Esophagus (tissue), 2 donors: ENCODE data around the gene CFC1. TPM values are rescaled to one million over a fixed set of nuclear protein-coding genes. Genes with fewer than 3 reads are reported as not detected.
"Not testable (repeated sequence)": the region's sequence is repeated elsewhere in the genome, so short reads cannot be mapped to it uniquely, and the experiment has no call there.

ENCODE experiments used
- H3K27ac ChIP-seq, 2 donors: one replicate each; pipeline ENCODE4 v1.5.1; 2013; ENCODE audit warnings: low read depth in 2 of 2, mild to moderate bottlenecking in 2 of 2, inconsistent platforms in 1 of 2, low read length in 1 of 2, moderate library complexity in 1 of 2
- H3K27me3 ChIP-seq, 2 donors: one replicate each; pipeline ENCODE4 v1.6.1; 2013; ENCODE audit warnings: low read length in 2 of 2, control low read depth in 1 of 2, mild to moderate bottlenecking in 1 of 2; ENCODE audit not compliant: insufficient read depth in 2 of 2, control insufficient read depth in 1 of 2
- H3K36me3 ChIP-seq, 2 donors: one replicate each; pipeline ENCODE4 v1.6.1; 2013; ENCODE audit warnings: low read length in 1 of 2; ENCODE audit not compliant: control insufficient read depth in 2 of 2, insufficient read depth in 2 of 2
- H3K4me1 ChIP-seq, 2 donors: one replicate each; pipeline ENCODE4 v1.6.1; 2013; ENCODE audit warnings: low read length in 1 of 2; ENCODE audit not compliant: control insufficient read depth in 2 of 2, insufficient read depth in 2 of 2
- H3K4me3 ChIP-seq, 2 donors: one replicate each; pipeline ENCODE4 v1.5.1; 2013; ENCODE audit warnings: low read length in 2 of 2, mild to moderate bottlenecking in 2 of 2, low read depth in 1 of 2, moderate library complexity in 1 of 2
- H3K9me3 ChIP-seq, 2 donors: one replicate each; pipeline ENCODE4 v1.6.1; 2013; ENCODE audit warnings: mild to moderate bottlenecking in 2 of 2, low read depth in 1 of 2, low read length in 1 of 2, moderate library complexity in 1 of 2; ENCODE audit not compliant: control insufficient read depth in 2 of 2, insufficient read depth in 1 of 2
- WGBS, 2 donors: extraction: QIAGEN DNeasy Blood & Tissue Kit; methylation state at CpG; one replicate each; pipeline ENCODE4 v1.1.7; 2013; 5-methylcytosine and 5-hydroxymethylcytosine counted together
- polyA plus RNA-seq, 2 donors: library from polyadenylated mRNA; stranded (reverse); fragments of 200-250 nt; gene quantifications; one replicate each; pipeline ENCODE4 v1.2.3, GENCODE V29; 2013
- donor health status: healthy with polysubstance abuse.
- donor health status: Bipolar disorder and iron deficiency.

Gene CFC1
- polyA plus RNA-seq = not detected

GRCh38 chr2:130599393-130599792 lies at the start of gene CFC1:
TSS of gene CFC1 (minus strand) at chr2:130599575. CDS start at chr2:130599287, 288 bp downstream.
- H3K9me3 ChIP-seq, H3K27ac ChIP-seq, H3K36me3 ChIP-seq, H3K4me3 ChIP-seq, H3K4me1 ChIP-seq, H3K27me3 ChIP-seq: not testable (repeated sequence)
- no CpG with 5 or more reads among the region's 6 CpGs for WGBS, 2 donors

GRCh38 chr2:130641688-130642087 lies 42.3 kb upstream of the CFC1 start:
- 37 to 59% methylated on average over 4 of the region's 4 CpGs for WGBS, 2 donors
- H3K27me3 ChIP-seq, H3K9me3 ChIP-seq, H3K4me1 ChIP-seq, H3K4me3 ChIP-seq, H3K27ac ChIP-seq, H3K36me3 ChIP-seq: not testable (repeated sequence)

- H3K4me1 ChIP-seq, H3K27me3 ChIP-seq, H3K36me3 ChIP-seq, H3K4me3 ChIP-seq, H3K27ac ChIP-seq, H3K9me3 ChIP-seq: not testable (repeated sequence)
- WGBS, 2 donors = 49 to 54% methylated on average over 2 of the region's 2 CpGs
These were observed 39.6 kb upstream of the CFC1 start for GRCh38 chr2:130638973-130639372.

GRCh38 chr2:130628784-130629475 lies 29.6 kb upstream of the CFC1 start:
- not testable (repeated sequence) for H3K9me3 ChIP-seq, H3K4me3 ChIP-seq, H3K36me3 ChIP-seq, H3K4me1 ChIP-seq, H3K27me3 ChIP-seq, H3K27ac ChIP-seq
- 80 to 81% methylated on average over 9 of the region's 10 CpGs for WGBS, 2 donors

GRCh38 chr2:130611140-130611539 lies 11.8 kb upstream of the CFC1 start, which contains the start of gene POTEJ:
TSS of gene POTEJ (plus strand) at chr2:130611440. CDS start at chr2:130611533, 93 bp downstream.
- H3K27me3 ChIP-seq, H3K27ac ChIP-seq, H3K36me3 ChIP-seq, H3K4me3 ChIP-seq, H3K9me3 ChIP-seq, H3K4me1 ChIP-seq: not testable (repeated sequence)
- WGBS, 2 donors = no CpG with 5 or more reads among the region's 13 CpGs

GRCh38 chr2:130610486-130610885 lies 11.1 kb upstream of the CFC1 start:
- 93% methylated on average over 13 of the region's 15 CpGs for WGBS, 2 donors
- not testable (repeated sequence) for H3K4me1 ChIP-seq, H3K27me3 ChIP-seq, H3K4me3 ChIP-seq, H3K27ac ChIP-seq, H3K9me3 ChIP-seq, H3K36me3 ChIP-seq

- not testable (repeated sequence) for H3K27ac ChIP-seq, H3K27me3 ChIP-seq, H3K36me3 ChIP-seq, H3K4me3 ChIP-seq, H3K9me3 ChIP-seq, H3K4me1 ChIP-seq
- 59 to 75% methylated on average over 3 to 5 of the region's 28 CpGs for WGBS, 2 donors
These were observed 9.9 kb upstream of the CFC1 start for GRCh38 chr2:130609002-130609920.

GRCh38 chr2:130608276-130609001 lies 9.1 kb upstream of the CFC1 start:
- not testable (repeated sequence) for H3K4me3 ChIP-seq, H3K27ac ChIP-seq, H3K27me3 ChIP-seq, H3K9me3 ChIP-seq, H3K4me1 ChIP-seq, H3K36me3 ChIP-seq
- 78 to 90% methylated on average over 4 of the region's 17 CpGs for WGBS, 2 donors

GRCh38 chr2:130601648-130602302 lies 2.4 kb upstream of the CFC1 start:
- H3K27me3 ChIP-seq = not testable (repeated sequence)

More at GRCh38 chr2:130601648-130602302, 2.4 kb upstream of the CFC1 start:
- H3K27ac ChIP-seq, H3K9me3 ChIP-seq, H3K36me3 ChIP-seq, H3K4me1 ChIP-seq, H3K4me3 ChIP-seq: not testable (repeated sequence)
- 18 to 26% methylated on average over 4 to 5 of the region's 15 CpGs for WGBS, 2 donors
